OCI-LY1 (cell line): ENCODE results near the gene CCL3.

Source experiments
- H2AFZ ChIP-seq: fragments of 200-600 bp; sonication (generic), shearing (Covaris generic); 2 replicates; pipeline ENCODE4 v1.6.0; 2014; ENCODE audit warnings: antibody characterized with exemption, mild to moderate bottlenecking, low read length
- H3F3A ChIP-seq: fragments of 200-600 bp; sonication (generic), shearing (Covaris generic); 2 replicates; pipeline ENCODE4 v1.6.0; 2014; ENCODE audit warnings: mild to moderate bottlenecking, antibody characterized with exemption, low read length, moderate library complexity; ENCODE audit not compliant: insufficient read depth
- H3K27ac ChIP-seq: fragments of 200-600 bp; sonication (generic); 2 replicates; pipeline ENCODE4 v1.5.1; 2014; ENCODE audit warnings: low read length, mixed run types, mild to moderate bottlenecking, low read depth; ENCODE audit not compliant: poor library complexity, severe bottlenecking
- H3K27me3 ChIP-seq: fragments of 200-600 bp; sonication (generic); 2 replicates; pipeline ENCODE4 v1.6.0; 2014; ENCODE audit warnings: antibody characterized with exemption, mild to moderate bottlenecking, low read length, moderate library complexity; ENCODE audit not compliant: insufficient read depth
- H3K36me3 ChIP-seq: fragments of 200-600 bp; sonication (generic); 2 replicates; pipeline ENCODE4 v1.6.1; 2014; ENCODE audit warnings: mild to moderate bottlenecking, antibody characterized with exemption, low read length, moderate library complexity, mixed read lengths; ENCODE audit not compliant: insufficient read depth
- H3K4me1 ChIP-seq: fragments of 200-600 bp; sonication (generic); 2 replicates; pipeline ENCODE4 v1.5.1; 2014; ENCODE audit warnings: mild to moderate bottlenecking, low read length, moderate library complexity; ENCODE audit not compliant: insufficient read depth, severe bottlenecking
- H3K4me2 ChIP-seq: fragments of 200-600 bp; sonication (generic), shearing (Covaris generic); 2 replicates; pipeline ENCODE4 v1.6.1; 2014; ENCODE audit warnings: low read length
- H3K4me3 ChIP-seq: fragments of 200-600 bp; sonication (generic); 2 replicates; pipeline ENCODE4 v1.5.1; 2014; ENCODE audit warnings: low read length, low read depth, mild to moderate bottlenecking, mixed read lengths; ENCODE audit not compliant: poor library complexity, severe bottlenecking
- H3K79me2 ChIP-seq: fragments of 200-600 bp; shearing (Covaris generic); 2 replicates; pipeline ENCODE4 v1.6.1; 2016; ENCODE audit warnings: mixed run types, low read length, mixed read lengths; ENCODE audit not compliant: insufficient read depth
- H3K9ac ChIP-seq: fragments of 200-600 bp; sonication (generic), shearing (Covaris generic); 2 replicates; pipeline ENCODE4 v1.6.1; 2014; ENCODE audit warnings: mild to moderate bottlenecking, low read length, mixed read lengths
- H3K9me2 ChIP-seq: fragments of 200-600 bp; sonication (generic), shearing (Covaris generic); 2 replicates; pipeline ENCODE4 v1.6.1; 2014; ENCODE audit warnings: low read depth, mild to moderate bottlenecking, low read length, mixed read lengths
- H3K9me3 ChIP-seq: fragments of 200-600 bp; shearing (Covaris generic); 2 replicates; pipeline ENCODE4 v1.6.1; 2014; ENCODE audit warnings: low read length, mixed read lengths
- H4K20me1 ChIP-seq: fragments of 200-600 bp; sonication (generic), shearing (Covaris generic); 2 replicates; pipeline ENCODE4 v1.6.0; 2016; ENCODE audit warnings: mild to moderate bottlenecking, low read length; ENCODE audit not compliant: insufficient read depth
- CTCF ChIP-seq: fragments of 200-600 bp; sonication (generic), shearing (Covaris generic); IDR thresholded peaks from 2 replicates; pipeline ENCODE4 v1.5.1; 2017; ENCODE audit warnings: mild to moderate bottlenecking, antibody characterized with exemption, low read length, moderate library complexity, mixed read lengths
- EZH2 ChIP-seq: fragments of 200-600 bp; sonication (generic), shearing (Covaris generic); IDR thresholded peaks from 2 replicates; pipeline ENCODE4 v1.8.0; 2017; ENCODE audit warnings: borderline replicate concordance, mixed run types, mild to moderate bottlenecking, antibody characterized with exemption, low read length, moderate library complexity, mixed read lengths

The CCL3 gene

DNA sequence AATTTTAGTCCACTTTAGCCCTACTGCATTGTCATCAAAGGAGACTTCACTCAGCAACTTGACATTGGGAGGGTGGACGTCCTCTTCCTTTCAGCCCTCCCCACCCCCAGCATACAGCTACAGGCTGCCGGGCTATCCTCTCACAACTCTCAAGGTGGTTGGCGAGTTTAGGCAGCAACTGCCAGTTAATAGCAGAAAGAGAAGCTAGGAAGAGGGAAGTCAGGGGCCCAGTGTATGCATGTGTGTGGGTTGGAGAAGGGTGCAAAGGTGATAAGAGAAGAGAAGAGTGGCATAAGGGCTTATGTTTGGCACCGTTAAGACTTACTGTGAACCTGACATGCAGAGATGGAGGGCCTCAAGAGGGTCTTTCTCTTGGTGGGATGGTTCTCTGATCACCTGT is 45.5 kb upstream of the CCL3 start:
- Histone ChIP-seq H3K36me3 (no peaks in the 10 kb centered on the region), H3F3A (no peaks in the 10 kb centered on the region), H3K4me3 (no peak overlapping the region), H3K79me2 (no peaks in the 10 kb centered on the region), H3K9me2 (no peaks in the 10 kb centered on the region), H3K4me1 (no peaks in the 10 kb centered on the region), H4K20me1 (no peaks in the 10 kb centered on the region), H2AFZ (no peak overlapping the region), H3K4me2 (no peak overlapping the region), H3K9ac (no peak overlapping the region), H3K9me3 (no peaks in the 10 kb centered on the region), H3K27ac (no peak overlapping the region), H3K27me3 (no peaks in the 10 kb centered on the region)
- TF ChIP-seq EZH2 (no peak), CTCF (no peak)

- Histone ChIP-seq H3K4me1 (no peaks in the 10 kb centered on the region), H4K20me1 (no peaks in the 10 kb centered on the region), H3K79me2 (no peaks in the 10 kb centered on the region), H2AFZ (no peak overlapping the region), H3K27ac (no peak overlapping the region), H3K9me2 (no peaks in the 10 kb centered on the region), H3F3A (no peaks in the 10 kb centered on the region), H3K27me3 (no peaks in the 10 kb centered on the region), H3K4me2 (no peak overlapping the region), H3K9me3 (no peaks in the 10 kb centered on the region), H3K4me3 (no peak overlapping the region), H3K36me3 (no peaks in the 10 kb centered on the region), H3K9ac (no peak overlapping the region)
- TF ChIP-seq CTCF (no peak), EZH2 (no peak)
Observed at GRCh38 chr17:36133602-36134236, 43.8 kb upstream of the CCL3 start.

GRCh38 chr17:36132421-36132831 is 42.5 kb upstream of the CCL3 start:
- no peaks in the 10 kb centered on the region for H3F3A ChIP-seq
- no peaks in the 10 kb centered on the region for H3K9me3 ChIP-seq
- TF ChIP-seq CTCF (no peak), EZH2 (no peak)
- H3K9ac ChIP-seq = no peak overlapping the region
- H3K4me1 ChIP-seq = peaks cover 2% of the 10 kb centered on the region
- H3K9me2 ChIP-seq = no peaks in the 10 kb centered on the region
- no peaks in the 10 kb centered on the region for H3K79me2 ChIP-seq
- H3K36me3 ChIP-seq = no peaks in the 10 kb centered on the region
- H4K20me1 ChIP-seq = no peaks in the 10 kb centered on the region
- no peak overlapping the region for H3K4me3 ChIP-seq
- H3K27ac ChIP-seq = no peak overlapping the region
- H2AFZ ChIP-seq = no peak overlapping the region
- no peak overlapping the region for H3K4me2 ChIP-seq
- H3K27me3 ChIP-seq = no peaks in the 10 kb centered on the region
